K562 (cell line): ENCODE results near the gene ITGA11. TPM values are rescaled to one million over a fixed set of nuclear protein-coding genes. Genes with fewer than 3 reads are reported as not detected.

Source experiments
- ATAC-seq: fragments of 200-7000 bp; cut with Tn5 transposase; 3 replicates; pipeline ENCODE4 v1.9.1; 2020; ENCODE audit warnings: moderate library complexity
- BruUV-seq: library from RNA; stranded (reverse); fragments of 400-500 nt; replicated peaks from 2 replicates; lab custom pipeline; 2021; lab: Mats Ljungman, UMichigan
- CTCF ChIA-PET: fragments of 300-600 bp; formaldehyde crosslinking; extraction: SDS; loops from one replicate; lab custom pipeline; 2021; ENCODE audit warnings: low intra/inter-chr PET ratio; lab: Yijun Ruan, JAX
- POLR2A ChIA-PET: fragments of 300-600, 350-650 bp; sonication (Branson Sonifier 250); formaldehyde crosslinking; extraction: SDS; loops from one replicate; lab custom pipeline; 2021; ENCODE audit warnings: antibody characterized with exemption, inconsistent platforms; lab: Yijun Ruan, JAX
- DNase-seq, 4 experiments: peaks; one replicate each; pipeline versions ENCODE4 v3.0.0 to v3.0.0-alpha.2; 2011 to 2018; ENCODE audit warnings: low spot score in 3 of 4, mixed read lengths in 3 of 4; ENCODE audit errors: extremely low read depth in 1 of 4
- FAIRE-seq: peaks from 2 replicates; lab custom pipeline; 2011; peaks lifted over from hg19 to GRCh38; lab: Jason Lieb, UNC
- H2AFZ ChIP-seq: 2 replicates; pipeline ENCODE4 v1.6.0; 2011; ENCODE audit warnings: low read depth, low read length, control low read depth, inconsistent platforms
- H3K27ac ChIP-seq: fragments of 200-600 bp; 3 replicates; pipeline ENCODE4 v1.8.0; 2011; ENCODE audit warnings: low read depth, mild to moderate bottlenecking, control low read depth, inconsistent platforms, low read length, moderate library complexity, mixed read lengths; ENCODE audit errors: extremely low read depth
- H3K27me3 ChIP-seq, 2 experiments: fragments of 300-600 bp in 1 of 2; 2 replicates in 1 of 2; 3 replicates in 1 of 2; pipeline versions ENCODE4 v1.6.0 to v1.8.0; 2011; ENCODE audit warnings: inconsistent platforms in 2 of 2, low read length in 2 of 2, mild to moderate bottlenecking in 1 of 2, mixed read lengths in 1 of 2, moderate library complexity in 1 of 2; ENCODE audit not compliant: control insufficient read depth in 2 of 2, insufficient read depth in 2 of 2
- H3K36me3 ChIP-seq: fragments of 300-600 bp; 3 replicates; pipeline ENCODE4 v1.8.0; 2011; ENCODE audit warnings: mild to moderate bottlenecking, low read length, inconsistent platforms; ENCODE audit not compliant: control insufficient read depth, insufficient read depth
- H3K4me1 ChIP-seq, 2 experiments: fragments of 200-600 bp in 1 of 2; replicated peaks in 1 of 2; 2 replicates in 1 of 2; 3 replicates in 1 of 2; pipeline versions ENCODE4 v1.5.1 to v1.8.0; 2011; ENCODE audit warnings: inconsistent platforms in 2 of 2, low read length in 2 of 2, mild to moderate bottlenecking in 1 of 2, mixed read lengths in 1 of 2, moderate library complexity in 1 of 2; ENCODE audit not compliant: control insufficient read depth in 2 of 2, insufficient read depth in 2 of 2
- H3K4me2 ChIP-seq: 2 replicates; pipeline ENCODE4 v1.6.1; 2011; ENCODE audit warnings: low read length, control low read depth, inconsistent platforms, mixed read lengths; ENCODE audit not compliant: insufficient read depth
- H3K4me3 ChIP-seq: fragments of 200-600 bp; sonication (generic), shearing (Covaris generic); 2 replicates; pipeline ENCODE4 v1.5.1; 2016; ENCODE audit warnings: control low read depth, inconsistent platforms
- H3K79me2 ChIP-seq: fragments of 200-600 bp; 3 replicates; pipeline ENCODE4 v1.8.0; 2011; ENCODE audit warnings: low read length, inconsistent platforms; ENCODE audit not compliant: control insufficient read depth, insufficient read depth
- H3K9ac ChIP-seq, 2 experiments: 2 replicates each; pipeline versions ENCODE4 v1.6.0 to v1.6.1; 2011; ENCODE audit warnings: low read depth in 2 of 2, low read length in 2 of 2, control low read depth in 1 of 2, inconsistent platforms in 1 of 2, mild to moderate bottlenecking in 1 of 2, mixed read lengths in 1 of 2; ENCODE audit not compliant: insufficient read depth in 1 of 2
- H3K9me1 ChIP-seq: one replicate; pipeline ENCODE4 v1.6.0; 2011; ENCODE audit warnings: inconsistent platforms, mild to moderate bottlenecking, low read length, moderate library complexity; ENCODE audit not compliant: control insufficient read depth, insufficient read depth
- H3K9me3 ChIP-seq: replicated peaks from 2 replicates; pipeline ENCODE4 v1.5.1; 2011; ENCODE audit warnings: low read depth, low read length, inconsistent platforms; ENCODE audit not compliant: control insufficient read depth, insufficient read depth
- H4K20me1 ChIP-seq: replicated peaks from 2 replicates; pipeline ENCODE4 v1.6.1; 2011; ENCODE audit warnings: low read length, inconsistent platforms, mixed read lengths; ENCODE audit not compliant: control insufficient read depth, insufficient read depth
- CAMTA2 ChIP-seq: fragments of 250-450 bp; sonication (Bioruptor Pico); conservative IDR thresholded peaks from 2 replicates; pipeline ENCODE4 v1.5.1; 2022
- EP300 ChIP-seq: IDR thresholded peaks from 2 replicates; pipeline ENCODE4 v1.6.1; 2012; ENCODE audit warnings: low read length, improper control_type of control experiment
- GABPA ChIP-seq: fragments of 200-800 bp; sonication (Bioruptor generic); conservative IDR thresholded peaks from 2 replicates; pipeline ENCODE4 v1.6.1; 2016; ENCODE audit warnings: low read depth, missing genetic modification characterization, missing compliant biosample characterization
- HNRNPL ChIP-seq: fragments of 200-400 bp; formaldehyde crosslinking; IDR thresholded peaks from 2 replicates; pipeline ENCODE4 v1.6.1; 2017; ENCODE audit warnings: low read depth, mild to moderate bottlenecking, low read length
- IRF2 ChIP-seq: sonication (generic); formaldehyde crosslinking; IDR thresholded peaks from 2 replicates; pipeline ENCODE4 v1.8.1; 2022; ENCODE audit warnings: mild to moderate bottlenecking, missing genetic modification reagents
- NELFE ChIP-seq: IDR thresholded peaks from 2 replicates; pipeline ENCODE4 v1.6.1; 2011; ENCODE audit warnings: mild to moderate bottlenecking; ENCODE audit not compliant: insufficient read depth, insufficient read length
- NFE2 ChIP-seq: IDR thresholded peaks from 2 replicates; pipeline ENCODE4 v1.6.1; 2014; ENCODE audit warnings: antibody characterized with exemption, low read depth
- NUFIP1 ChIP-seq: fragments of 450-650 bp; IDR thresholded peaks from 2 replicates; pipeline ENCODE4 v1.6.1; 2018; ENCODE audit not compliant: partially characterized antibody
- SIN3A ChIP-seq, 2 experiments: fragments of 150-350 bp in 1 of 2; IDR thresholded peaks; 2 replicates each; pipeline ENCODE4 v1.6.1; 2011 to 2016; ENCODE audit warnings: borderline replicate concordance in 2 of 2, low read depth in 2 of 2, low read length in 2 of 2, mild to moderate bottlenecking in 2 of 2, moderate library complexity in 2 of 2; ENCODE audit not compliant: control insufficient read depth in 1 of 2
- SMAD4 ChIP-seq: fragments of 250-450 bp; sonication (Bioruptor Pico); conservative IDR thresholded peaks from 2 replicates; pipeline ENCODE4 v1.8.0; 2021; ENCODE audit warnings: inconsistent platforms, mild to moderate bottlenecking, moderate library complexity
- SOX6 ChIP-seq: fragments of 450-650 bp; IDR thresholded peaks from 2 replicates; pipeline ENCODE4 v1.6.1; 2014; ENCODE audit warnings: mild to moderate bottlenecking
- SREBF2 ChIP-seq: sonication (generic); formaldehyde crosslinking; IDR thresholded peaks from 2 replicates; pipeline ENCODE4 v1.4.0; 2020; ENCODE audit warnings: mild to moderate bottlenecking, missing genetic modification reagents
- ZNF12 ChIP-seq: sonication (generic); formaldehyde crosslinking; IDR thresholded peaks from 2 replicates; pipeline ENCODE4 v1.4.0; 2020; ENCODE audit warnings: mild to moderate bottlenecking, missing genetic modification reagents
- ZNF143 ChIP-seq: sonication (generic); formaldehyde crosslinking; IDR thresholded peaks from 2 replicates; pipeline ENCODE4 v1.9.0; 2022; ENCODE audit warnings: mild to moderate bottlenecking, missing genetic modification reagents
- ZNF253 ChIP-seq: fragments of 250-450 bp; sonication (Bioruptor Pico); conservative IDR thresholded peaks from 2 replicates; pipeline ENCODE4 v1.6.1; 2021; ENCODE audit warnings: mild to moderate bottlenecking
- WGBS: fragments of 100-300 bp; shearing (Covaris generic); methylation state at CpG from one replicate; pipeline ENCODE4 v1.1.6; 2016; ENCODE audit warnings: low coverage, mixed read lengths; ENCODE audit not compliant: insufficient coverage; ENCODE audit errors: missing lambda C conversion rate; 5-methylcytosine and 5-hydroxymethylcytosine counted together
- in situ Hi-C: fragments of 300-500 bp; cut with MboI; formaldehyde crosslinking; loops from 4 replicates; pipeline ENCODE4 v1.15.0; 2018; ENCODE audit warnings: inconsistent platforms, mixed read lengths
- intact Hi-C: fragments of 100-400 bp; cut with micrococcal nuclease; formaldehyde crosslinking; loops from 2 replicates; pipeline ENCODE4 v1.14.2; 2022
- polyA plus RNA-seq, 8 experiments: library from polyadenylated mRNA; depleted of rRNA in 4 of 8; stranded (reverse) in 5 of 8; unstranded in 3 of 8; fragments of >200 nt; fragmentation: Nextera tagmentation in 2 of 8; fragmentation: Illumina TruSeq in 1 of 8; extraction: Ambion mirVana in 2 of 8; extraction: Trizol in 1 of 8; gene quantifications; 2 replicates each; pipeline versions ENCODE4 v1.2.1 to v1.2.3, GENCODE V29; 2011 to 2014; ENCODE audit warnings: inconsistent platforms in 1 of 8, missing spikeins in 1 of 8
- total RNA-seq, 7 experiments: library from RNA; depleted of rRNA in 6 of 7; stranded (reverse); fragments of >200 nt in 6 of 7; fragmentation: Illumina TruSeq in 2 of 7; extraction: Trizol in 2 of 7; gene quantifications; 2 replicates each; pipeline versions ENCODE4 v1.2.1 to v1.2.3, GENCODE V29; 2011 to 2021; ENCODE audit warnings: low replicate concordance in 1 of 7
- TF ChIP-seq, protein P1 (sequence below), 3 experiments: fragments of 200-800 bp in 1 of 3; sonication (Bioruptor generic) in 1 of 3; sonication (generic) in 1 of 3; formaldehyde crosslinking in 1 of 3; IDR thresholded peaks; 2 replicates each; pipeline versions ENCODE4 v1.6.1 to v1.8.0; 2016 to 2022; ENCODE audit warnings: mild to moderate bottlenecking in 2 of 3, missing compliant biosample characterization in 2 of 3, missing genetic modification characterization in 2 of 3, missing genetic modification reagents in 1 of 3

Gene ITGA11
- total and polyA plus RNA-seq, 9 of the 15 experiments (the other 6 are each of a cell fraction or from before 2014, with no cell fraction given) = 0.01 TPM; not detected in 8

DNA sequence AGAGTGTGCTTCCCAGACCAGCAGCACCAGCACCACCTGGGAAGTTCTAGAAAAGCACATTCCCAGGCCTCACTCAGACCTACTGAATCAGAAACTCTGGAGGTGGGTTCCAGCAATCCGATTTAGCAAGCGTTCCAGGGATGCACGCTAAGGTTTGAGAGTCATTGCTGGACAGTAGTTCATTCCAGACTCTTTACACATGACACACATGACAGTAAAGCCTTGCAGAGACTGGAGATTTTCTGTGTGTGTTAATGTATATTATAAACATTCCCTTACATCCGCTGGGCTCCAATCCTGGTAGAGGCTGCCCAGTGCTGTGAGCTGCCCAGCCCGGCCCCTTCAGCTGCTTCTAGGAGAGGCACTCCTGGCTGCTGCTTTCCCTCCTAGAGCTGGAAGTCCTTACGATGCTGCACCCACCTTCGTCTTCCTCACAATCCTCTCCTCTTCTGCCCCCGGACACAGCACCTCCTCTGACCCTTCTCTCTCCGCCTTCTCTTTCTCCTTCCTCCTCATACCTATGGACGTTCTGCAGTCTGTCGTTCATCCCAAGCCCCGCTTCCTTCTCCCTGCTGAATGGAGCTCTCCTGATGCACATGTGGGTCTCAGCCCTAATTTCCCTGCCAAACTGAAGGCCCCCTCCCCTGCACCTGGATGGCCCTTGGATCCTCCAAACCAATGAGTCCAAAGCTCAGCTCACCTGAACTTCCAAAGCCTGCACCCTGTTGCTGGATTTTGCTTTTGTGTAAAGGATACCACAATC is 44.4 kb downstream of the ITGA11 start:
- Histone ChIP-seq H3K4me3 (no peak overlapping the region), H3K4me2 (no peak overlapping the region), H3K9ac (no peak overlapping the region), H3K27ac (no peak overlapping the region), H3K9me1 (no peaks in the 10 kb centered on the region), H2AFZ (no peak overlapping the region), H3K9me3 (no peaks in the 10 kb centered on the region), H3K79me2 (no peaks in the 10 kb centered on the region), H3K27me3 (peaks cover 7 to 47% of the 10 kb centered on the region in 2 experiments; a peak in 4 of 5 replicates), H3K36me3 (no peaks in the 10 kb centered on the region), H3K4me1 (no peaks in the 10 kb centered on the region), H4K20me1 (0 out of 2 replicates have a peak, but pooled peaks cover 4% of the 10 kb centered on the region)
- in situ Hi-C loops (no loop called here), intact Hi-C loops (no loop called here)
- WGBS = 0% methylated on average over 8 of the region's 12 CpGs
- TF ChIP-seq ZNF12 (CRISPR knock-in tag) = no peak
- TF ChIP-seq IRF2 (CRISPR knock-in tag) = no peak
- TF ChIP-seq, protein P1, sequence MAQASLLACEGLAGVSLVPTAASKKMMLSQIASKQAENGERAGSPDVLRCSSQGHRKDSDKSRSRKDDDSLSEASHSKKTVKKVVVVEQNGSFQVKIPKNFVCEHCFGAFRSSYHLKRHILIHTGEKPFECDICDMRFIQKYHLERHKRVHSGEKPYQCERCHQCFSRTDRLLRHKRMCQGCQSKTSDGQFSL (CRISPR knock-in tag; IDR thresholded peaks at IDR 0.05) = no peak
- TF ChIP-seq, protein P1 (tag; IDR thresholded peaks at IDR 0.05) = no peak
- TF ChIP-seq GABPA (tag) = no peak
- TF ChIP-seq EP300 = no peak
- no peak for TF ChIP-seq NELFE
- no peak for TF ChIP-seq SIN3A (IDR thresholded peaks at IDR 0.05; ENCODE audit: borderline replicate concordance in 2 of 2, control insufficient read depth in 1 of 2, low read depth in 2 of 2, low read length in 2 of 2)
- no peak for TF ChIP-seq NFE2
- TF ChIP-seq SMAD4 = no peak
- no peak for TF ChIP-seq CAMTA2 (CRISPR knock-in tag)
- no peak for TF ChIP-seq SOX6
- no peak for TF ChIP-seq NUFIP1
- TF ChIP-seq ZNF143 (CRISPR knock-in tag) = no peak
- TF ChIP-seq SREBF2 (CRISPR knock-in tag) = no peak
- TF ChIP-seq ZNF253 (CRISPR knock-in tag) = no peak
- TF ChIP-seq HNRNPL = no peak
- no peak for ATAC-seq
- DNase-seq = no peak
- FAIRE-seq = no peak
- no TSS peak for BruUV-seq
- CTCF ChIA-PET = no interaction called here
- POLR2A ChIA-PET = no interaction called here
